ENCODE measurements around the gene SNTG2.
A peak's percentile ranks its signal among the peaks of the same experiment; 100 is the strongest.

The SNTG2 gene

GRCh38 chr2:987789-988188, 37.1 kb downstream of the SNTG2 start:
- WGBS, 2 donors (ENCODE audit: extremely low coverage in 2 of 2, insufficient read length in 2 of 2, insufficient replicate concordance in 1 of 2): no CpG with 5 or more reads among the region's 16 CpGs
- Histone ChIP-seq H3K4me3 (ENCODE audit: low read length in 2 of 2) (no peak overlapping the region), H2BK5ac (ENCODE audit: low read length) (no peak overlapping the region), H3K9me3 (replicated peaks in 1 of 2; ENCODE audit: control insufficient read depth in 2 of 2, insufficient read depth in 1 of 2, low read depth in 1 of 2, low read length in 2 of 2) (no peaks in the 10 kb centered on the region), H2BK12ac (ENCODE audit: low read length) (no peak overlapping the region), H2BK120ac (ENCODE audit: low read depth, low read length) (no peak overlapping the region), H4K91ac (ENCODE audit: low read depth, low read length, poor library complexity) (no peak overlapping the region), H2AFZ (ENCODE audit: low read length) (no peak overlapping the region), H3K27me3 (ENCODE audit: control insufficient read depth in 3 of 3, insufficient read depth in 3 of 3, low read depth in 1 of 3, low read length in 3 of 3) (no peaks in the 10 kb centered on the region), H3K4me2 (ENCODE audit: insufficient read depth, low read length, poor library complexity, severe bottlenecking) (no peak overlapping the region), H3K36me3 (replicated peaks in 1 of 2; ENCODE audit: control insufficient read depth in 2 of 2, insufficient read depth in 2 of 2, low read length in 2 of 2) (no peaks in the 10 kb centered on the region), H3K79me1 (ENCODE audit: low read depth, low read length) (no peaks in the 10 kb centered on the region), H3K14ac (ENCODE audit: low read length) (no peak overlapping the region), H4K8ac (ENCODE audit: low read depth, low read length) (no peak overlapping the region), H3K18ac (ENCODE audit: low read length) (peak overlapping the region; percentile 16), H2BK15ac (ENCODE audit: low read length) (peak overlapping the region; percentile 2), H3K23ac (ENCODE audit: low read depth, low read length, poor library complexity) (no peak overlapping the region), H3K9ac (ENCODE audit: low read depth, low read length, poor library complexity) (no peak overlapping the region), H3K4ac (ENCODE audit: low read length) (no peak overlapping the region), H2AK5ac (ENCODE audit: low read depth, low read length) (no peak overlapping the region), H3K4me1 (ENCODE audit: control insufficient read depth in 2 of 2, insufficient read depth in 1 of 2, low read depth in 1 of 2, low read length in 2 of 2) (peaks cover 9% of the 10 kb centered on the region in 2 donors), H3K27ac (replicated peaks; ENCODE audit: low read length) (no peak overlapping the region)
- no peak for DNase-seq (ENCODE audit: low spot score)

- Histone ChIP-seq H3K9ac (ENCODE audit: low read depth, low read length, poor library complexity) (no peak overlapping the region), H3K4ac (ENCODE audit: low read length) (no peak overlapping the region), H2BK15ac (ENCODE audit: low read length) (no peak overlapping the region), H2BK5ac (ENCODE audit: low read length) (no peak overlapping the region), H3K23ac (ENCODE audit: low read depth, low read length, poor library complexity) (no peak overlapping the region), H4K8ac (ENCODE audit: low read depth, low read length) (no peak overlapping the region), H3K27me3 (ENCODE audit: control insufficient read depth in 3 of 3, insufficient read depth in 3 of 3, low read depth in 1 of 3, low read length in 3 of 3) (no peaks in the 10 kb centered on the region), H3K36me3 (replicated peaks in 1 of 2; ENCODE audit: control insufficient read depth in 2 of 2, insufficient read depth in 2 of 2, low read length in 2 of 2) (no peaks in the 10 kb centered on the region), H3K27ac (replicated peaks; ENCODE audit: low read length) (peak overlapping the region; percentile 49), H2BK12ac (ENCODE audit: low read length) (no peak overlapping the region), H3K4me1 (ENCODE audit: control insufficient read depth in 2 of 2, insufficient read depth in 1 of 2, low read depth in 1 of 2, low read length in 2 of 2) (peaks cover 7 to 9% of the 10 kb centered on the region in 2 donors), H3K79me1 (ENCODE audit: low read depth, low read length) (no peaks in the 10 kb centered on the region), H2AK5ac (ENCODE audit: low read depth, low read length) (no peak overlapping the region), H2BK120ac (ENCODE audit: low read depth, low read length) (no peak overlapping the region), H2AFZ (ENCODE audit: low read length) (peak overlapping the region; percentile 45), H3K14ac (ENCODE audit: low read length) (no peak overlapping the region), H3K9me3 (replicated peaks in 1 of 2; ENCODE audit: control insufficient read depth in 2 of 2, insufficient read depth in 1 of 2, low read depth in 1 of 2, low read length in 2 of 2) (no peaks in the 10 kb centered on the region), H3K4me2 (ENCODE audit: insufficient read depth, low read length, poor library complexity, severe bottlenecking) (no peak overlapping the region), H3K4me3 (ENCODE audit: low read length in 2 of 2) (no peak overlapping the region), H4K91ac (ENCODE audit: low read depth, low read length, poor library complexity) (no peak overlapping the region), H3K18ac (ENCODE audit: low read length) (peak overlapping the region; percentile 80)
- no CpG with 5 or more reads among the region's 8 CpGs for whole genome bisulfite sequencing, 2 donors (ENCODE audit: extremely low coverage in 2 of 2, insufficient read length in 2 of 2, insufficient replicate concordance in 1 of 2)
- peak; percentile 15 for DNase-seq (ENCODE audit: low spot score)
Observed at GRCh38 chr2:989781-990467, 39.3 kb downstream of the SNTG2 start.

- no peaks in the 10 kb centered on the region for H3K36me3 ChIP-seq (replicated peaks in 1 of 2; ENCODE audit: control insufficient read depth in 2 of 2, insufficient read depth in 2 of 2, low read length in 2 of 2)
- H3K23ac ChIP-seq (ENCODE audit: low read depth, low read length, poor library complexity): no peak overlapping the region
- H3K4me1 ChIP-seq (ENCODE audit: control insufficient read depth in 2 of 2, insufficient read depth in 1 of 2, low read depth in 1 of 2, low read length in 2 of 2): peaks cover 7 to 9% of the 10 kb centered on the region in 2 donors
- no peak overlapping the region for H3K4ac ChIP-seq (ENCODE audit: low read length)
- H2BK5ac ChIP-seq (ENCODE audit: low read length): no peak overlapping the region
- no peak overlapping the region for H2BK15ac ChIP-seq (ENCODE audit: low read length)
- H3K27ac ChIP-seq (replicated peaks; ENCODE audit: low read length): no peak overlapping the region
- H3K18ac ChIP-seq (ENCODE audit: low read length): no peak overlapping the region
- no peak overlapping the region for H3K9ac ChIP-seq (ENCODE audit: low read depth, low read length, poor library complexity)
- no peaks in the 10 kb centered on the region for H3K9me3 ChIP-seq (replicated peaks in 1 of 2; ENCODE audit: control insufficient read depth in 2 of 2, insufficient read depth in 1 of 2, low read depth in 1 of 2, low read length in 2 of 2)
- H3K4me2 ChIP-seq (ENCODE audit: insufficient read depth, low read length, poor library complexity, severe bottlenecking): no peak overlapping the region
- no peak overlapping the region for H3K4me3 ChIP-seq (ENCODE audit: low read length in 2 of 2)
- H3K79me1 ChIP-seq (ENCODE audit: low read depth, low read length): no peaks in the 10 kb centered on the region
- no peak overlapping the region for H2BK120ac ChIP-seq (ENCODE audit: low read depth, low read length)
- no peaks in the 10 kb centered on the region for H3K27me3 ChIP-seq (ENCODE audit: control insufficient read depth in 3 of 3, insufficient read depth in 3 of 3, low read depth in 1 of 3, low read length in 3 of 3)
- H4K8ac ChIP-seq (ENCODE audit: low read depth, low read length): no peak overlapping the region
- no peak overlapping the region for H2AK5ac ChIP-seq (ENCODE audit: low read depth, low read length)
- H3K14ac ChIP-seq (ENCODE audit: low read length): no peak overlapping the region
- H2AFZ ChIP-seq (ENCODE audit: low read length): no peak overlapping the region
- no peak overlapping the region for H4K91ac ChIP-seq (ENCODE audit: low read depth, low read length, poor library complexity)
- DNase-seq (ENCODE audit: low spot score): no peak
- H2BK12ac ChIP-seq (ENCODE audit: low read length): no peak overlapping the region
Observed at GRCh38 chr2:990970-991369, 40.3 kb downstream of the SNTG2 start.

- no peaks in the 10 kb centered on the region for H3K79me1 ChIP-seq (ENCODE audit: low read depth, low read length)
- H3K4ac ChIP-seq (ENCODE audit: low read length): no peak overlapping the region
- no peak overlapping the region for H4K8ac ChIP-seq (ENCODE audit: low read depth, low read length)
- no peak overlapping the region for H2BK12ac ChIP-seq (ENCODE audit: low read length)
- no CpG with 5 or more reads among the region's 2 CpGs for WGBS, 2 donors (ENCODE audit: extremely low coverage in 2 of 2, insufficient read length in 2 of 2, insufficient replicate concordance in 1 of 2)
- H2BK5ac ChIP-seq (ENCODE audit: low read length): no peak overlapping the region
- H4K91ac ChIP-seq (ENCODE audit: low read depth, low read length, poor library complexity): no peak overlapping the region
- no peaks in the 10 kb centered on the region for H3K36me3 ChIP-seq (replicated peaks in 1 of 2; ENCODE audit: control insufficient read depth in 2 of 2, insufficient read depth in 2 of 2, low read length in 2 of 2)
- no peak overlapping the region for H3K23ac ChIP-seq (ENCODE audit: low read depth, low read length, poor library complexity)
- DNase-seq (ENCODE audit: low spot score): no peak
- no peak overlapping the region for H3K27ac ChIP-seq (replicated peaks; ENCODE audit: low read length)
- H2BK15ac ChIP-seq (ENCODE audit: low read length): no peak overlapping the region
- no peak overlapping the region for H2BK120ac ChIP-seq (ENCODE audit: low read depth, low read length)
- H3K4me1 ChIP-seq (ENCODE audit: control insufficient read depth in 2 of 2, insufficient read depth in 1 of 2, low read depth in 1 of 2, low read length in 2 of 2): no peaks in the 10 kb centered on the region
- H3K4me3 ChIP-seq (ENCODE audit: low read length in 2 of 2): no peak overlapping the region
- H3K27me3 ChIP-seq (ENCODE audit: control insufficient read depth in 3 of 3, insufficient read depth in 3 of 3, low read depth in 1 of 3, low read length in 3 of 3): peaks cover 0 to 2% (median 0%) of the 10 kb centered on the region in 3 experiments
- H2AK5ac ChIP-seq (ENCODE audit: low read depth, low read length): no peak overlapping the region
- H2AFZ ChIP-seq (ENCODE audit: low read length): no peak overlapping the region
- no peak overlapping the region for H3K4me2 ChIP-seq (ENCODE audit: insufficient read depth, low read length, poor library complexity, severe bottlenecking)
- no peak overlapping the region for H3K14ac ChIP-seq (ENCODE audit: low read length)
- no peak overlapping the region for H3K9ac ChIP-seq (ENCODE audit: low read depth, low read length, poor library complexity)
- H3K18ac ChIP-seq (ENCODE audit: low read length): no peak overlapping the region
- peaks cover 0 to 3% of the 10 kb centered on the region in 2 donors for H3K9me3 ChIP-seq (replicated peaks in 1 of 2; ENCODE audit: control insufficient read depth in 2 of 2, insufficient read depth in 1 of 2, low read depth in 1 of 2, low read length in 2 of 2)
Observed at GRCh38 chr2:1002350-1002749, 51.7 kb downstream of the SNTG2 start.
